HFF-Myc (cell line): Measurements from ENCODE around the gene PACS1.

ENCODE experiments used
- DNase-seq: peaks from one replicate; pipeline ENCODE4 v3.0.0-alpha.2; 2011; ENCODE audit warnings: low read depth; ENCODE audit errors: extremely low read depth
- H3K4me3 ChIP-seq: replicated peaks from 2 replicates; pipeline ENCODE4 v1.5.1; 2011; ENCODE audit warnings: low read depth, mild to moderate bottlenecking, control low read depth, low read length
- CTCF ChIP-seq: IDR thresholded peaks from 2 replicates; pipeline ENCODE4 v1.5.1; 2012; ENCODE audit warnings: mild to moderate bottlenecking, low read depth, low read length, control low read depth; ENCODE audit errors: missing control alignments

PACS1 gene

GRCh38 chr11:66100272-66101065, 30.4 kb downstream of the PACS1 start:
- no peak for DNase-seq
- TF ChIP-seq CTCF, result no peak
- H3K4me3 ChIP-seq, result no peak overlapping the region

GRCh38 chr11:66101066-66101464, 31.0 kb downstream of the PACS1 start:
- no peak for DNase-seq
- no peak for TF ChIP-seq CTCF
- no peak overlapping the region for H3K4me3 ChIP-seq

- TF ChIP-seq CTCF, result no peak
- no peak overlapping the region for H3K4me3 ChIP-seq
- no peak for DNase-seq
Measured at GRCh38 chr11:66104057-66104638, 34.1 kb downstream of the PACS1 start.

- no peak for TF ChIP-seq CTCF
- DNase-seq, result no peak
- H3K4me3 ChIP-seq, result no peak overlapping the region
Measured at GRCh38 chr11:66106786-66107599, 36.9 kb downstream of the PACS1 start.

- H3K4me3 ChIP-seq, result no peak overlapping the region
- no peak for TF ChIP-seq CTCF
- no peak for DNase-seq
Measured at GRCh38 chr11:66107600-66108510, 37.8 kb downstream of the PACS1 start.

- no peak for DNase-seq
- no peak overlapping the region for H3K4me3 ChIP-seq
- no peak for TF ChIP-seq CTCF
Measured at GRCh38 chr11:66109294-66109693, 39.2 kb downstream of the PACS1 start.
